Measurements from ENCODE around the gene TRAF2.

DNA sequence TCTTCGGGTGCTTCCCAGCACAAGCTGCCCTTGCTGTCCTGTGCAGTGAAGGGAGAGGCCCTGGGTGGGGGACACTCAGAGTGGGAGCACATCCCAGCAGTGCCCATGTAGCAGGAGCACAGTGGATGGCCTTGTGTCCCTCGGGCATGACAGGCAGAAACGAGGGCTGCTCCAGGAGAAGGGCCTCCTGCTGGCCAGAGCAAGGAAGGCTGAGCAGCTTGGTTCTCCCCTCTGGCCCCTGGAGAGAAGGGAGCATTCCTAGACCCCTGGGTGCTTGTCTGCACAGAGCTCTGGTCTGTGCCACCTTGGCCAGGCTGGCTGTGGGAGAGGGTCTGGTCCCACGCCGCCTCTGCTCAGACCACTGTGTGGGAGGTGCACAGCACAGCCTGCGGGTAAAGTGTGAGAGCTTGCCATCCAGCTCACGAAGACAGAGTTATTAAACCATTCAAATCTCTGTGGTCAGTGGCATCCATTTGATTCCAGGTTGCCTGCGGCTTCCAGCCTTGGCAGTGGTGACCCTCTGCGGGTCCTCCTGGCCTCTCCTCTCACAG, 39.9 kb downstream of the TRAF2 start:
- TF ChIP-seq, protein P1, sequence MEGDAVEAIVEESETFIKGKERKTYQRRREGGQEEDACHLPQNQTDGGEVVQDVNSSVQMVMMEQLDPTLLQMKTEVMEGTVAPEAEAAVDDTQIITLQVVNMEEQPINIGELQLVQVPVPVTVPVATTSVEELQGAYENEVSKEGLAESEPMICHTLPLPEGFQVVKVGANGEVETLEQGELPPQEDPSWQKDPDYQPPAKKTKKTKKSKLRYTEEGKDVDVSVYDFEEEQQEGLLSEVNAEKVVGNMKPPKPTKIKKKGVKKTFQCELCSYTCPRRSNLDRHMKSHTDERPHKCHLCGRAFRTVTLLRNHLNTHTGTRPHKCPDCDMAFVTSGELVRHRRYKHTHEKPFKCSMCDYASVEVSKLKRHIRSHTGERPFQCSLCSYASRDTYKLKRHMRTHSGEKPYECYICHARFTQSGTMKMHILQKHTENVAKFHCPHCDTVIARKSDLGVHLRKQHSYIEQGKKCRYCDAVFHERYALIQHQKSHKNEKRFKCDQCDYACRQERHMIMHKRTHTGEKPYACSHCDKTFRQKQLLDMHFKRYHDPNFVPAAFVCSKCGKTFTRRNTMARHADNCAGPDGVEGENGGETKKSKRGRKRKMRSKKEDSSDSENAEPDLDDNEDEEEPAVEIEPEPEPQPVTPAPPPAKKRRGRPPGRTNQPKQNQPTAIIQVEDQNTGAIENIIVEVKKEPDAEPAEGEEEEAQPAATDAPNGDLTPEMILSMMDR (conservative IDR thresholded peaks at IDR 0.05; ENCODE audit: low read depth, low read length) = no peak
- no peak for TF ChIP-seq MAFK (IDR thresholded peaks at IDR 0.05; ENCODE audit: low read depth, low read length)
